Suprapubic skin (tissue), 4 donors: ENCODE data around the gene GLCE.

Source experiments
- POLR2A ChIP-seq, 2 donors: fragments of 450-650 bp; IDR thresholded peaks; one replicate each; pipeline ENCODE4 v1.6.1; 2017; ENCODE audit warnings: antibody characterized with exemption in 2 of 2, mild to moderate bottlenecking in 2 of 2, moderate library complexity in 2 of 2
- POLR2AphosphoS5 ChIP-seq, 3 donors: sonication (generic); formaldehyde crosslinking; IDR thresholded peaks; one replicate each; pipeline ENCODE4 v1.6.1; 2017; ENCODE audit warnings: antibody characterized with exemption in 3 of 3
- TF ChIP-seq, protein P1 (sequence below), 2 donors: fragments of 200-600 bp in 1 of 2; fragments of 450-650 bp in 1 of 2; sonication (generic) in 1 of 2; IDR thresholded peaks; one replicate each; pipeline ENCODE4 v1.5.1; 2016 to 2019; ENCODE audit warnings: antibody characterized with exemption in 2 of 2, mild to moderate bottlenecking in 1 of 2, moderate library complexity in 1 of 2

GRCh38 chr15:69185706-69186105 is 25.3 kb downstream of the GLCE start:
- TF ChIP-seq, protein P1, sequence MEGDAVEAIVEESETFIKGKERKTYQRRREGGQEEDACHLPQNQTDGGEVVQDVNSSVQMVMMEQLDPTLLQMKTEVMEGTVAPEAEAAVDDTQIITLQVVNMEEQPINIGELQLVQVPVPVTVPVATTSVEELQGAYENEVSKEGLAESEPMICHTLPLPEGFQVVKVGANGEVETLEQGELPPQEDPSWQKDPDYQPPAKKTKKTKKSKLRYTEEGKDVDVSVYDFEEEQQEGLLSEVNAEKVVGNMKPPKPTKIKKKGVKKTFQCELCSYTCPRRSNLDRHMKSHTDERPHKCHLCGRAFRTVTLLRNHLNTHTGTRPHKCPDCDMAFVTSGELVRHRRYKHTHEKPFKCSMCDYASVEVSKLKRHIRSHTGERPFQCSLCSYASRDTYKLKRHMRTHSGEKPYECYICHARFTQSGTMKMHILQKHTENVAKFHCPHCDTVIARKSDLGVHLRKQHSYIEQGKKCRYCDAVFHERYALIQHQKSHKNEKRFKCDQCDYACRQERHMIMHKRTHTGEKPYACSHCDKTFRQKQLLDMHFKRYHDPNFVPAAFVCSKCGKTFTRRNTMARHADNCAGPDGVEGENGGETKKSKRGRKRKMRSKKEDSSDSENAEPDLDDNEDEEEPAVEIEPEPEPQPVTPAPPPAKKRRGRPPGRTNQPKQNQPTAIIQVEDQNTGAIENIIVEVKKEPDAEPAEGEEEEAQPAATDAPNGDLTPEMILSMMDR (IDR thresholded peaks at IDR 0.05), result no peak
- TF ChIP-seq POLR2A (IDR thresholded peaks at IDR 0.05), result no peak
- TF ChIP-seq POLR2AphosphoS5 (IDR thresholded peaks at IDR 0.05), result no peak
